Measurements from ENCODE around the gene CTNNA3.

- TF ChIP-seq CTCF (conservative IDR thresholded peaks at IDR 0.05; ENCODE audit: low read depth, low read length): no peak
- no peak for TF ChIP-seq RAD21 (IDR thresholded peaks at IDR 0.05; ENCODE audit: low read length)
- no peak for TF ChIP-seq RFX5 (IDR thresholded peaks at IDR 0.05; ENCODE audit: low read depth, low read length)
- TF ChIP-seq BHLHE40 (IDR thresholded peaks at IDR 0.05; ENCODE audit: low read depth, low read length): no peak
- no peak for TF ChIP-seq POLR2A (IDR thresholded peaks at IDR 0.05; ENCODE audit: low read depth, low read length)
- TF ChIP-seq CHD1 (IDR thresholded peaks at IDR 0.05; ENCODE audit: low read depth, low read length): no peak
- no peak for TF ChIP-seq CEBPB (IDR thresholded peaks at IDR 0.05; ENCODE audit: low read depth, low read length)
- no peak for TF ChIP-seq SMC3 (IDR thresholded peaks at IDR 0.05; ENCODE audit: low read depth, low read length)
- TF ChIP-seq MXI1 (IDR thresholded peaks at IDR 0.05; ENCODE audit: borderline replicate concordance, low read depth, low read length): no peak
- no peak for TF ChIP-seq USF2 (IDR thresholded peaks at IDR 0.05; ENCODE audit: low read depth, low read length)
- TF ChIP-seq MAFK (IDR thresholded peaks at IDR 0.05; ENCODE audit: low read depth, low read length): no peak
- no peak for TF ChIP-seq RCOR1 (IDR thresholded peaks at IDR 0.05; ENCODE audit: insufficient replicate concordance, low read length)
These were observed 1400.4 kb downstream of the CTNNA3 start for GRCh38 chr10:66295602-66296001.
